GM18861 (cell line): Measurements from ENCODE around the gene YDJC.
"Not testable (repeated sequence)": the region's sequence is repeated elsewhere in the genome, so short reads cannot be mapped to it uniquely, and the experiment has no call there.

ENCODE experiments used
- ATAC-seq: cut with Tn5 transposase; IDR thresholded peaks from one replicate; pipeline ENCODE4 v1.9.1; 2021; ENCODE audit not compliant: unreplicated experiment

Gene YDJC

DNA sequence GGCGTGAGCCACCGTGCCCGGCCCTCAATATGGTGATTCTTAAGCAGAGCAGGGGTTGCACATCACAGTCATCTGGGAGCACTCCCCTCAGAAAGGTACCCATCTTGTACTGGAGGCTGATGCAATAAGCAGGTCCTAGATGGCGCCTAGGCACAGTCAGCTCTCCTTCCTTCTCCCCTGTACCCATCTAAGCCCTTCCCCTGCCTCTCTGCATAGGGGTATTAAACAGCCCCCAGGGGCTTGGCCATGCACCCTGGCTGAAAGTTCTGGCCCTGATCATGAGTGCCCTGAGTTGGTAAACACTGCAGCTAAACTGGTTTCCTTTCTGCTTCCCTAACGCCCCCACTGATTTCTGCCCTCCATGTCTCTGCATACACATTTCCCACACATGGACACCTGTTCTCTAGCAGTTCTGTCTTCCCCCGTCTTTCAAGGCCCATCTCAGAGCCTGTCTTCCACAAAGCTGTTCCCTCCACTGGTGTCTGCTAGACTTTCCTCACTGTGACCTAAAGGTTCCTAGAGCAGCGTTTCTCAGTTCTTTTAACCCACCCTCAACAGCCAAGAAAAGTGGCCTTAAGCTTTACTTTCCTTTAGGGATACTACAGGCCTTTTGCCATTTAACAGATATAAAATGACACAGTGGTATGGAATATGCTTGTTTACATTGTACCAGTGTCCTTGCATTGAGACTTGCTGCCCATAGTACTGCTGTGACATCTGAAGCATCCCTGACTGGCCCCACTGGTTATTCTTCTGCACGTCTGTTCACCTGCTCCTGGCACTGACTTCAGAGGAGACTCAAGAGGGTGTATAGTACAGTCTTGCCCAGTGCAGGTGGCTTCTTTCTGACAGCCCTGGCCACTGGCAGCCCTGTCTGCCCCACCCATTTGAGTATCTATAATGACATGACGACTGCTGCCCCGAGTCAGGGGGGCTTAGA is 46.8 kb downstream of the YDJC start:
- no peak for ATAC-seq

DNA sequence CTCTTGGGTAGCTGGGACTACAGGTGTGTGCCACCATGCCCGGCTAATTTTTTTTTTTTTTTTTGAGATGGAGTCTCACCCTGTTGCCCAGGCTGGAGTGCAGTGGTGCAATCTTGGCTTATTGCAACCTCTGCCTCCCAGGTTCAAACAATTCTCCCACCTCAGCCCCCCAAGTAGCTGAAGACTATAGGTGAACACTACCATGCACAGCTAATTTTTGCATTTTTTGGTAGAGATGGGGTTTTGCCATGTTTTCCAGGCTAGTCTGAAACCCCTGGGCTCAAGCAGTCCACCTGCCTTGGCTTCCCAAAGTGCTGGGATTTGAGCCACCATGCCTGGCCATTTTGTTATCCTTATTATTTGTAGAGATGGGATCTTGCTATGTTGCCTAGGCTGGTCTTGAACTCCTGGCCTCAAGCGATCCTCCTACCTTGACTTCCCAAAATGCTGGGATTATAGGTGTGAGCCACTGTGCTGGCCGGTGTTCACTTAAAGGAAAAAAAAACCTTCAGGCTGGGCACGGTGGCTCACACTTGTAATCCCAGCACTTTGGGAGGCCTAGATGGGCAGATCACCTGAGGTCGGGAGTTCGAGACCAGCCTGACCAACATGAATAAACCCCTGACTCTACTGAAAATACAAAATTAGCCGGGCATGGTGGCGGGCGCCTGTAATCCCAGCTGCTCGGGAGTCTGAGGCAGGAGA is 48.7 kb downstream of the YDJC start:
- not testable (repeated sequence) for ATAC-seq

DNA sequence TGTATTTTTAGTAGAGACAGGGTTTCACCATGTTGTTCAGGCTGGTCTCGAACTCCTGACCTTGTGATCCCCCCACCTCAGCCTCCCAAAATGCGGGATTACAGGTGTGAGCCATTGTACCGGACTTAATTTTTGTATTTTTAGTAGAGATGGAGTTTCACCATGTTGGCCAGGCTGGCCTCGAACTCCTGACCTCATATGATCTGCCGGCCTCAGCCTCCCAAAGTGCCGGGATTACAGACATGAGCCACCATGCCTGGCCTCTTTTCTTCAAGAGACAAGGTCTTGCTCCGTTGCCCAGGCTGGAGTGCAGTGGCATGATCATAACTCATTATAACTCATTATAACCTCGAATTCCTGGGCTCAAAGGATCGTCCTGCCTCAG is 49.2 kb downstream of the YDJC start:
- ATAC-seq: not testable (repeated sequence)

DNA sequence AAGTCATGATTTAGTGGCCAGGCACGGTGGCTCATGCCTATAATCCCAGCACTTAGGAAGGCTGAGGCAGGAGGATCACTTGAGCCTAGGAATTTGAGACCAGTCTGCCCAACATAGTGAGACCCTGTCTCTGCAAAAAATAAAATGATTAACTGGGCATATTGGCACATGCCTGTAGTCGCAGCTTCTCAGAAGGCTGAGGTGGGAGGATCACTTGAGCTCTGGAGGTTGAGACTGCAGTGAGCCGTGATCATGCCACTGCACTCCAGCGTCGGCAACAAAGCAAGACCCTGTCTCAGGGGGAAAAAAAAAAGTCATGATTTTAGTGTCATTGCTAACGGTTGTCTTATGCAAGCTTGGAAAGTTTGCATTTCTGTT is 50.4 kb downstream of the YDJC start:
- ATAC-seq: no peak
